Embryonic facial prominence (tissue), 1 donor: ENCODE measurements around the gene OS9.

Source experiments
- DNase-seq: peaks from one replicate; pipeline ENCODE4 v3.0.0-alpha.2; 2016; ENCODE audit errors: extremely low spot score

The OS9 gene

GRCh38 chr12:57766464-57767304 is 72.8 kb downstream of the OS9 start, which contains the start of gene CYP27B1:
CYP27B1 (minus strand) TSS chr12:57767078; CDS start chr12:57767041, 37 bp downstream.
- DNase-seq: no peak

- DNase-seq: no peak
Measured at GRCh38 chr12:57767305-57767698, 73.4 kb downstream of the OS9 start.

- DNase-seq: no peak
Measured at GRCh38 chr12:57767876-57768275, 73.9 kb downstream of the OS9 start.

GRCh38 chr12:57769594-57769993 is 75.7 kb downstream of the OS9 start:
- DNase-seq: no peak

GRCh38 chr12:57770734-57771133 is 76.8 kb downstream of the OS9 start:
- DNase-seq: no peak
